Retinal pigment epithelial cell (primary cell): Measurements from ENCODE around the gene GRB7.

Source experiments
- DNase-seq: peaks from one replicate; pipeline ENCODE4 v3.0.0-alpha.2; 2010; ENCODE audit warnings: low read depth
- H3K4me3 ChIP-seq: 2 replicates; pipeline ENCODE4 v1.5.1; 2011; ENCODE audit warnings: mild to moderate bottlenecking, low read length, control low read depth, moderate library complexity
- TF ChIP-seq, protein P1 (sequence below): conservative IDR thresholded peaks from 2 replicates; pipeline ENCODE4 v1.5.1; 2011; ENCODE audit warnings: low read depth, low read length, control low read depth, inconsistent platforms

Gene GRB7

DNA sequence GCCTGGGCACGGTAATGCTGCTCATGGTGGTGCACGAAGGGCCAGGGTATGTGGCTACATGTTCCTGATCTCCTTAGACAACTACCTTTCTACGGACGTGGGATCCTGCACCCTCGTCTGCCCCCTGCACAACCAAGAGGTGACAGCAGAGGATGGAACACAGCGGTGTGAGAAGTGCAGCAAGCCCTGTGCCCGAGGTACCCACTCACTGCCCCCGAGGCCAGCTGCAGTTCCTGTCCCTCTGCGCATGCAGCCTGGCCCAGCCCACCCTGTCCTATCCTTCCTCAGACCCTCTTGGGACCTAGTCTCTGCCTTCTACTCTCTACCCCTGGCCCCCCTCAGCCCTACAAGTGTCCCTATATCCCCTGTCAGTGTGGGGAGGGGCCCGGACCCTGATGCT is 25.9 kb upstream of the GRB7 start:
- TF ChIP-seq, protein P1, sequence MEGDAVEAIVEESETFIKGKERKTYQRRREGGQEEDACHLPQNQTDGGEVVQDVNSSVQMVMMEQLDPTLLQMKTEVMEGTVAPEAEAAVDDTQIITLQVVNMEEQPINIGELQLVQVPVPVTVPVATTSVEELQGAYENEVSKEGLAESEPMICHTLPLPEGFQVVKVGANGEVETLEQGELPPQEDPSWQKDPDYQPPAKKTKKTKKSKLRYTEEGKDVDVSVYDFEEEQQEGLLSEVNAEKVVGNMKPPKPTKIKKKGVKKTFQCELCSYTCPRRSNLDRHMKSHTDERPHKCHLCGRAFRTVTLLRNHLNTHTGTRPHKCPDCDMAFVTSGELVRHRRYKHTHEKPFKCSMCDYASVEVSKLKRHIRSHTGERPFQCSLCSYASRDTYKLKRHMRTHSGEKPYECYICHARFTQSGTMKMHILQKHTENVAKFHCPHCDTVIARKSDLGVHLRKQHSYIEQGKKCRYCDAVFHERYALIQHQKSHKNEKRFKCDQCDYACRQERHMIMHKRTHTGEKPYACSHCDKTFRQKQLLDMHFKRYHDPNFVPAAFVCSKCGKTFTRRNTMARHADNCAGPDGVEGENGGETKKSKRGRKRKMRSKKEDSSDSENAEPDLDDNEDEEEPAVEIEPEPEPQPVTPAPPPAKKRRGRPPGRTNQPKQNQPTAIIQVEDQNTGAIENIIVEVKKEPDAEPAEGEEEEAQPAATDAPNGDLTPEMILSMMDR, result no peak
- DNase-seq, result no peak
- no peak overlapping the region for H3K4me3 ChIP-seq

GRCh38 chr17:39714234-39714633 is 23.5 kb upstream of the GRB7 start:
- no peak for DNase-seq
- TF ChIP-seq, protein P1, result no peak

GRCh38 chr17:39715375-39716072 is 22.2 kb upstream of the GRB7 start:
- no peak overlapping the region for H3K4me3 ChIP-seq
- no peak for DNase-seq
- TF ChIP-seq, protein P1, result no peak

More at GRCh38 chr17:39714234-39714633, 23.5 kb upstream of the GRB7 start:
- H3K4me3 ChIP-seq, result no peak overlapping the region

DNA sequence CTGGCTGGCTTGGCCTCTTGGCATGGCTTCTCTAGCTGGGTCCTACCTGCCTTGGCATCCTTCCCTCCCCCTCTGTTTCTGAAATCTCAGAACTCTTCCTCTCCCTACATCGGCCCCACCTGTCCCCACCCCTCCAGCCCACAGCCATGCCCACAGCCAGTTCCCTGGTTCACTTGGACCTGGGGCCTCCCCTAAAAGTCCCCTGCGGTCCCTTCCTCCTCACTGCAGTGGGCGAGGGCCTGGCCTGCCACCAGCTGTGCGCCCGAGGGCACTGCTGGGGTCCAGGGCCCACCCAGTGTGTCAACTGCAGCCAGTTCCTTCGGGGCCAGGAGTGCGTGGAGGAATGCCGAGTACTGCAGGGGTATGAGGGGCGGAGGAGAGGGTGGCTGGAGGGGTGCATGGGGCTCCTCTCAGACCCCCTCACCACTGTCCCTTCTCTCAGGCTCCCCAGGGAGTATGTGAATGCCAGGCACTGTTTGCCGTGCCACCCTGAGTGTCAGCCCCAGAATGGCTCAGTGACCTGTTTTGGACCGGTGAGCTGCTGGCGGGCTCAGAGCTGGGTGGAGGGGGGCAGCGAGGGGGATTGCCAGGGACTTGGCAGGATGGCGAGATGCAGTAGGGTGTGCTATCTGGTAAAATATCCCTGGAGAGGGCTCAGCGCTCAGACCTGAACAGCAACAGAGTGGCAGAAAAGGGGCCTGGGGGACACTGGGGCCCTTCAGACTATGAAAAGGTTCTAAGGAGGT is 21.5 kb upstream of the GRB7 start:
- TF ChIP-seq, protein P1, result no peak
- no peak overlapping the region for H3K4me3 ChIP-seq
- no peak for DNase-seq

DNA sequence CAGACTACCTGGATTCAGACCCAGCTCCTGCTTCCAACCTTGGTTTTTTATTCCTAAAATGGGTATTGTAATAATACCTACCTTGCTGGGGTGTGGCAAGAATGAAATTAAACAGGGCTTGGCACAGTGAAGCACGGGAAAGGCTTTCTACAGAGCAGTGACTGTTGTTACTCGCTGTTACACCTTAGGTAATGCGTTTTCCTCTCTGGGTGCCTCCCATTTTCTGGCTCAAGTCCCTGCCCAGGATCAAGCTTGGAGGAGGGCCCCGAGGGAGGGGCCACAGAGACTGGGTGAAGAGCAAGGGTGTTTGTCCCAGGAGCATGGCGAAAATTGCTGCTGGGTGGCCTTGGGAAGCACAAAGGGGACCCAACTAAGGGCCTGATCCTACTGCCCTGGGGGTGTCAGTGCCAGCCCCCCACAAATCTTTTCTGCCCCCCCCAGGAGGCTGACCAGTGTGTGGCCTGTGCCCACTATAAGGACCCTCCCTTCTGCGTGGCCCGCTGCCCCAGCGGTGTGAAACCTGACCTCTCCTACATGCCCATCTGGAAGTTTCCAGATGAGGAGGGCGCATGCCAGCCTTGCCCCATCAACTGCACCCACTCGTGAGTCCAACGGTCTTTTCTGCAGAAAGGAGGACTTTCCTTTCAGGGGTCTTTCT is 20.7 kb upstream of the GRB7 start:
- H3K4me3 ChIP-seq, result no peak overlapping the region
- TF ChIP-seq, protein P1, result no peak
- no peak for DNase-seq

DNA sequence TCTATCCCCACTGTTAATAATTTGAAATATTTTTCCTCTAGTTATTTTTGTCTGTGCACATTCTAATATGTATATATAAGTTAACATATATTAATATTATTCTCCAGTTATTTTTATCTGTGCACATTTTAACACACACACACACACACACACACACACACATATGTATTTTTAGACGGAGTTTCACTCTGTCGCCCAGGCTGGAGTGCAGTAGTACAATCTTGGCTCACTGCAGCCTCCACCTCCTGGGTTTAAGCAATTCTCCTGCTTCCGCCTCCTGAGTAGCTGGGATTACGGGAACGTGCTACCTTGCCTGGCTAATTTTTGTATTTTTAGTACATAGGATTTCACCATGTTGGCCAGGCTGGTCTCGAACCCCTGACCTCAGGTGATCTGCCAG is 20.1 kb upstream of the GRB7 start:
- TF ChIP-seq, protein P1, result no peak
- H3K4me3 ChIP-seq, result no peak overlapping the region
- DNase-seq, result no peak
